GM13976 (cell line): ENCODE measurements around the gene BRAF.
A peak's percentile ranks its signal among the peaks of the same experiment; 100 is the strongest.

Source experiments
- DNase-seq: peaks from one replicate; pipeline ENCODE4 v3.0.0; 2012; ENCODE audit warnings: low spot score
- CTCF ChIP-seq: IDR thresholded peaks from 2 replicates; pipeline ENCODE4 v1.5.1; 2012; ENCODE audit warnings: borderline replicate concordance, mild to moderate bottlenecking; ENCODE audit not compliant: insufficient read depth; ENCODE audit errors: extremely low read depth, missing control alignments, control extremely low read depth
- in situ Hi-C: fragments of 300-500 bp; cut with MboI; formaldehyde crosslinking; loops from one replicate; pipeline ENCODE4 v1.12.0; 2022; ENCODE audit warnings: low sequenced_read_pairs, mixed read lengths, inconsistent platforms; ENCODE audit not compliant: unreplicated experiment

The BRAF gene

GRCh38 chr7:140691376-140692045 lies 233.2 kb downstream of the BRAF start:
- TF ChIP-seq CTCF, result no peak
- no peak for DNase-seq
- in situ Hi-C loops, result no loop called here

GRCh38 chr7:140689199-140690152 lies 235.3 kb downstream of the BRAF start:
- in situ Hi-C loops, result no loop called here
- DNase-seq, result peak; percentile 12
- TF ChIP-seq CTCF, result no peak

- no peak for TF ChIP-seq CTCF
- no peak for DNase-seq
- in situ Hi-C loops, result no loop called here
Measured at GRCh38 chr7:140688341-140688740, 236.4 kb downstream of the BRAF start.

- no peak for TF ChIP-seq CTCF
- in situ Hi-C loops, result no loop called here
- DNase-seq, result no peak
Measured at GRCh38 chr7:140686921-140687320, 237.8 kb downstream of the BRAF start.

GRCh38 chr7:140685407-140686087 lies 239.2 kb downstream of the BRAF start:
- no peak for TF ChIP-seq CTCF
- DNase-seq, result peak; percentile 9
- in situ Hi-C loops, result no loop called here
